Sigmoid colon (tissue), 7 donors: ENCODE results near the gene ABHD6. TPM values are rescaled to one million over a fixed set of nuclear protein-coding genes. Genes with fewer than 3 reads are reported as not detected.
A peak's percentile ranks its signal among the peaks of the same experiment; 100 is the strongest.

ENCODE experiments used
- DNase-seq: peaks from one replicate; pipeline ENCODE4 v3.0.0-alpha.2; 2019
- H3K27ac ChIP-seq, 4 donors: fragments of 200-600 bp; sonication (generic); one replicate each; pipeline ENCODE4 v1.5.1; 2016 to 2019; ENCODE audit warnings: mild to moderate bottlenecking in 1 of 4
- H3K27me3 ChIP-seq, 3 donors: fragments of 200-600 bp; sonication (generic); one replicate each; pipeline ENCODE4 v1.5.1; 2019; ENCODE audit warnings: mild to moderate bottlenecking in 1 of 3
- H3K36me3 ChIP-seq, 4 donors: fragments of 200-600 bp; sonication (generic); one replicate each; pipeline ENCODE4 v1.5.1; 2016 to 2019
- H3K4me1 ChIP-seq, 4 donors: fragments of 200-600 bp; sonication (generic); one replicate each; pipeline ENCODE4 v1.5.1; 2017 to 2019
- H3K4me3 ChIP-seq, 4 donors: fragments of 200-600 bp; sonication (generic); one replicate each; pipeline ENCODE4 v1.5.1; 2017 to 2019; ENCODE audit warnings: mild to moderate bottlenecking in 2 of 4, moderate library complexity in 1 of 4
- H3K9me3 ChIP-seq, 4 donors: fragments of 200-600 bp in 3 of 4; sonication (generic) in 3 of 4; one replicate each; pipeline versions ENCODE4 v1.5.1 to v1.6.1; 2013 to 2019
- CTCF ChIP-seq, 4 experiments: fragments of 450-650 bp in 3 of 4; fragments of 200-600 bp in 1 of 4; IDR thresholded peaks; one replicate each; pipeline ENCODE4 v1.5.1; 2016 to 2019; ENCODE audit warnings: antibody characterized with exemption in 4 of 4, mild to moderate bottlenecking in 3 of 4, moderate library complexity in 2 of 4
- EP300 ChIP-seq, 4 donors: sonication (generic); formaldehyde crosslinking; IDR thresholded peaks; one replicate each; pipeline ENCODE4 v1.6.1; 2017; ENCODE audit warnings: antibody characterized with exemption in 4 of 4
- POLR2A ChIP-seq, 2 donors: fragments of 450-650 bp; IDR thresholded peaks; one replicate each; pipeline ENCODE4 v1.6.1; 2016; ENCODE audit warnings: antibody characterized with exemption in 2 of 2, mild to moderate bottlenecking in 2 of 2, moderate library complexity in 2 of 2
- POLR2AphosphoS5 ChIP-seq, 4 donors: sonication (generic); formaldehyde crosslinking; IDR thresholded peaks; one replicate each; pipeline ENCODE4 v1.6.1; 2017; ENCODE audit warnings: antibody characterized with exemption in 4 of 4
- WGBS, 2 donors: extraction: QIAGEN DNeasy Blood & Tissue Kit; methylation state at CpG; one replicate each; pipeline ENCODE4 v1.1.7; 2013; 5-methylcytosine and 5-hydroxymethylcytosine counted together
- intact Hi-C: fragments of 100-400 bp; cut with DNase I; formaldehyde crosslinking; loops from one replicate; pipeline ENCODE4 v1.15.1; 2023
- polyA plus RNA-seq, 3 donors: library from polyadenylated mRNA; stranded (reverse); fragments of 200-250 nt; gene quantifications; one replicate each; pipeline ENCODE4 v1.2.3, GENCODE V29; 2013
- total RNA-seq, 4 donors: library from RNA; depleted of rRNA; stranded (reverse); fragments of >200 nt; gene quantifications; one replicate each; pipeline ENCODE4 v1.1.0, GENCODE V29; 2016
- donor health status: healthy with polysubstance abuse.
- donor health status: Bipolar disorder and iron deficiency.
- donor health status: healthy.

Gene ABHD6
- total and polyA plus RNA-seq, 7 donors: 6.0 to 47.4 (median 15.4) TPM

- Histone ChIP-seq H3K27ac (peak within 1 kb of the TSS; percentile 76 to 84 (median 82)), H3K4me3 (peak within 1 kb of the TSS; percentile 73 to 93 (median 88)), H3K9me3 (no peaks in the 10 kb centered on the region), H3K27me3 (no peaks in the 10 kb centered on the region), H3K36me3 (no peaks in the 10 kb centered on the region), H3K4me1 (peaks cover 0 to 41% (median 35%) of the 10 kb centered on the region in 4 donors)
- DNase-seq: peak; percentile 85
- WGBS, 2 donors: 1% methylated on average over 79 of the region's 79 CpGs
- intact Hi-C loops: loop anchor here (1.0 kb wide), 2 partner anchors 82 to 160 kb away; partner anchors contain the start of gene KCTD6
- no peak for TF ChIP-seq CTCF (IDR thresholded peaks at IDR 0.05)
- peak in 3 of 4 donors; percentile 27 to 68 (median 61) for TF ChIP-seq POLR2AphosphoS5 (IDR thresholded peaks at IDR 0.05)
- no peak for TF ChIP-seq EP300 (IDR thresholded peaks at IDR 0.05)
- TF ChIP-seq POLR2A (IDR thresholded peaks at IDR 0.05): no peak
Observed at GRCh38 chr3:58332575-58333188, 95.1 kb downstream of the ABHD6 start, which contains the start of gene PXK. TSS of gene PXK (plus strand) at chr3:58332892. CDS start at chr3:58332989, 97 bp downstream.

- Histone ChIP-seq H3K27me3 (no peaks in the 10 kb centered on the region), H3K9me3 (no peaks in the 10 kb centered on the region), H3K4me1 (peaks cover 0 to 41% (median 35%) of the 10 kb centered on the region in 4 donors), H3K27ac (peak overlapping the region; percentile 76 to 84 (median 82)), H3K36me3 (no peaks in the 10 kb centered on the region), H3K4me3 (peak overlapping the region; percentile 73 to 93 (median 88))
- TF ChIP-seq POLR2AphosphoS5 (IDR thresholded peaks at IDR 0.05) (no peak), POLR2A (IDR thresholded peaks at IDR 0.05) (no peak), CTCF (IDR thresholded peaks at IDR 0.05) (peak in 1 of 4 experiments; percentile 7), EP300 (IDR thresholded peaks at IDR 0.05) (no peak)
- 1% methylated on average over 37 of the region's 37 CpGs for WGBS, 2 donors
- intact Hi-C loops: loop anchor here (1.0 kb wide), 2 partner anchors 81 to 159 kb away; partner anchors contain the start of gene KCTD6
- DNase-seq: peak; percentile 72
Observed at GRCh38 chr3:58333206-58334012, 95.8 kb downstream of the ABHD6 start.

- intact Hi-C loops: no loop called here
- WGBS, 2 donors: 27 to 28% methylated on average over 4 of the region's 4 CpGs
- Histone ChIP-seq H3K9me3 (no peaks in the 10 kb centered on the region), H3K4me3 (peak overlapping the region; percentile 73 to 93 (median 88)), H3K27me3 (no peaks in the 10 kb centered on the region), H3K27ac (peak overlapping the region; percentile 72 to 84 (median 82)), H3K4me1 (peaks cover 0 to 41% (median 35%) of the 10 kb centered on the region in 4 donors), H3K36me3 (no peaks in the 10 kb centered on the region)
- TF ChIP-seq EP300 (IDR thresholded peaks at IDR 0.05): no peak
- TF ChIP-seq POLR2AphosphoS5 (IDR thresholded peaks at IDR 0.05): no peak
- no peak for TF ChIP-seq CTCF (IDR thresholded peaks at IDR 0.05)
- TF ChIP-seq POLR2A (IDR thresholded peaks at IDR 0.05): no peak
- DNase-seq: no peak
Observed at GRCh38 chr3:58334013-58334321, 96.4 kb downstream of the ABHD6 start.

- no peaks in the 10 kb centered on the region for H3K36me3 ChIP-seq
- peak overlapping the region; percentile 73 to 93 (median 88) for H3K4me3 ChIP-seq
- no peaks in the 10 kb centered on the region for H3K9me3 ChIP-seq
- peaks cover 0 to 41% (median 35%) of the 10 kb centered on the region in 4 donors for H3K4me1 ChIP-seq
- no peaks in the 10 kb centered on the region for H3K27me3 ChIP-seq
- intact Hi-C loops: no loop called here
- no peak for TF ChIP-seq POLR2AphosphoS5 (IDR thresholded peaks at IDR 0.05)
- no peak for TF ChIP-seq POLR2A (IDR thresholded peaks at IDR 0.05)
- TF ChIP-seq CTCF (IDR thresholded peaks at IDR 0.05): no peak
- TF ChIP-seq EP300 (IDR thresholded peaks at IDR 0.05): no peak
- DNase-seq: no peak
- WGBS, 2 donors: 58 to 65% methylated on average over 1 of the region's 1 CpG
- peak overlapping the region; percentile 72 to 84 (median 82) for H3K27ac ChIP-seq
Observed at GRCh38 chr3:58334506-58334884, 96.9 kb downstream of the ABHD6 start.
